ENCODE results near the gene MRPL11. TPM values are rescaled to one million over a fixed set of nuclear protein-coding genes. Genes with fewer than 3 reads are reported as not detected.

MRPL11 gene
- polyA plus RNA-seq, 1 experiment, result 43.1 TPM

DNA sequence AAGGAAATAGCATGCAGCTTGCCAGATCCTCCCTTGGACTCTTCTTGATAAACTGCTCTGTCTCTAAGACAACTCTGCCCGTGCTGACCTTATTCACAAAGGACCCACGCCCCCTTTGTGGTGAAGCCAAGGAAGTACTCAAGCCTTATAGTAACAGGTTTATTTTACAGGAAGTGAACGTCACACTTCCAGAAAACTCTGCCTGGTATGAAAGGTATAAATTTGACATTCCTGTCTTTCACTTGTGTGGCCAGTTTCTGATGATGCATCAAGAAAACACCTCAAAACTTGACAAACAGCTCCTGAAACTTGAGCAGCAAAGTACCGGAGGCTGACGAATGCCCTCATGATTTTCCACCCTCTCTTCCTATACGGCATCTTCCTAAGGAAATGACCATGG lies 15.6 kb upstream of the MRPL11 start:
- POLR2A ChIA-PET, result no interaction called here

DNA sequence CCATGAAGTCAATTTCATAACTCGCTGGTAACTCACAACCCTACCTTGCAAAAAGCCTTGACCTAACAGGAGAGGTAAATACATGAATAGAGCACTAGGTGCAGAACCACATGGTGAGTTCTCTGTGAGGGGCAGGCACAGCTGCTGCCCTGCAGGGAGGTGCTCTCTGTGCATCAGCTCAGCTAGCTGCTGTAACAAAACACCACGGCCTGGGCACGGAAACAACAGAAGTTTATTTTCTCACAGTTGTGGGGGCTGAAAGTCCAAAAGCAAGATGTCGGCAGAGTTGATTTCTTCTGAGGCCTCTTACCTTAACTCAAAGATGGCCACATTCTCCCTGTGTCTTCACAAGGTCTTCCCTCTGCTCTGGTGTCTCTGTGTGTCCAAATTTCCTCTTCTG lies 13.0 kb upstream of the MRPL11 start:
- no peak overlapping the region for H3K4me3 ChIP-seq (ENCODE audit: low read depth, low read length)
- H3K9me3 ChIP-seq (ENCODE audit: control insufficient read depth, insufficient read depth, low read length), result no peaks in the 10 kb centered on the region
- no peak for DNase-seq (ENCODE audit: low read depth, low spot score)
- ChIA-PET CTCF (no interaction called here), POLR2A (no interaction called here)
- TF ChIP-seq, protein P1, sequence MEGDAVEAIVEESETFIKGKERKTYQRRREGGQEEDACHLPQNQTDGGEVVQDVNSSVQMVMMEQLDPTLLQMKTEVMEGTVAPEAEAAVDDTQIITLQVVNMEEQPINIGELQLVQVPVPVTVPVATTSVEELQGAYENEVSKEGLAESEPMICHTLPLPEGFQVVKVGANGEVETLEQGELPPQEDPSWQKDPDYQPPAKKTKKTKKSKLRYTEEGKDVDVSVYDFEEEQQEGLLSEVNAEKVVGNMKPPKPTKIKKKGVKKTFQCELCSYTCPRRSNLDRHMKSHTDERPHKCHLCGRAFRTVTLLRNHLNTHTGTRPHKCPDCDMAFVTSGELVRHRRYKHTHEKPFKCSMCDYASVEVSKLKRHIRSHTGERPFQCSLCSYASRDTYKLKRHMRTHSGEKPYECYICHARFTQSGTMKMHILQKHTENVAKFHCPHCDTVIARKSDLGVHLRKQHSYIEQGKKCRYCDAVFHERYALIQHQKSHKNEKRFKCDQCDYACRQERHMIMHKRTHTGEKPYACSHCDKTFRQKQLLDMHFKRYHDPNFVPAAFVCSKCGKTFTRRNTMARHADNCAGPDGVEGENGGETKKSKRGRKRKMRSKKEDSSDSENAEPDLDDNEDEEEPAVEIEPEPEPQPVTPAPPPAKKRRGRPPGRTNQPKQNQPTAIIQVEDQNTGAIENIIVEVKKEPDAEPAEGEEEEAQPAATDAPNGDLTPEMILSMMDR (IDR thresholded peaks at IDR 0.05; ENCODE audit: low read depth, low read length), result no peak
- H3K27ac ChIP-seq (ENCODE audit: low read depth, low read length), result no peak overlapping the region
- H3K27me3 ChIP-seq (ENCODE audit: control insufficient read depth, insufficient read depth, low read length), result peaks cover 41% of the 10 kb centered on the region

More for the DNA sequence above, 15.6 kb upstream of the MRPL11 start:
- H3K27me3 ChIP-seq (ENCODE audit: control insufficient read depth, insufficient read depth, low read length), result peaks cover 35% of the 10 kb centered on the region
- no peaks in the 10 kb centered on the region for H3K9me3 ChIP-seq (ENCODE audit: control insufficient read depth, insufficient read depth, low read length)
- H3K4me3 ChIP-seq (ENCODE audit: low read depth, low read length), result no peak overlapping the region
- DNase-seq (ENCODE audit: low read depth, low spot score), result no peak
- TF ChIP-seq, protein P1 (IDR thresholded peaks at IDR 0.05; ENCODE audit: low read depth, low read length), result no peak
- no peak overlapping the region for H3K27ac ChIP-seq (ENCODE audit: low read depth, low read length)
- CTCF ChIA-PET, result interaction anchor here (0.5 to 1.0 kb wide), 3 partner anchors 26 to 865 kb away, joined by 3 to 6 read pairs (median 4); no protein-coding TSS in a partner anchor

DNA sequence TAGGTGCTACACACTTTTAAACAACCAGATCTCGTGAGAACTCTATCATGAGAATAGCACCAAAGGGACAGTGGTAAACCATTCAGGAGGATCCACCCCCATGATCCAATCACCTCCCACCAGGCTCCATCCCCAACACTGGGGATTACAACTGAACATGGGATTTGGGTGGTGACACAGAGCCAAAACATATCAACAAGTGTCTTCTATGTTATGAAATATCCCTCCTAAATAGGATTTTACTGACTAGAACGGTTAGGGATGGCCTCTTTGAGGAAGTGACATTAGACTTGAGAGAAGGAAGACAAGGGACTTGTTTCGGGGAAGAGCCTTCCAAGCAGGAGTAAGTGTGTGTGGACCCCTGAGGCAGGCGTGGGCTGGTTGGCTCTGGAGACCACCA lies 11.9 kb upstream of the MRPL11 start:
- TF ChIP-seq, protein P1 (IDR thresholded peaks at IDR 0.05; ENCODE audit: low read depth, low read length), result no peak
- no peak for DNase-seq (ENCODE audit: low read depth, low spot score)
- ChIA-PET CTCF (interaction anchor here (1.3 to 1.5 kb wide), 2 partner anchors 44 to 64 kb away, joined by 3 read pairs; no protein-coding TSS in a partner anchor), POLR2A (no interaction called here)
- H3K4me3 ChIP-seq (ENCODE audit: low read depth, low read length), result no peak overlapping the region
- peaks cover 36% of the 10 kb centered on the region for H3K27me3 ChIP-seq (ENCODE audit: control insufficient read depth, insufficient read depth, low read length)
- no peak overlapping the region for H3K27ac ChIP-seq (ENCODE audit: low read depth, low read length)
- H3K9me3 ChIP-seq (ENCODE audit: control insufficient read depth, insufficient read depth, low read length), result no peaks in the 10 kb centered on the region

DNA sequence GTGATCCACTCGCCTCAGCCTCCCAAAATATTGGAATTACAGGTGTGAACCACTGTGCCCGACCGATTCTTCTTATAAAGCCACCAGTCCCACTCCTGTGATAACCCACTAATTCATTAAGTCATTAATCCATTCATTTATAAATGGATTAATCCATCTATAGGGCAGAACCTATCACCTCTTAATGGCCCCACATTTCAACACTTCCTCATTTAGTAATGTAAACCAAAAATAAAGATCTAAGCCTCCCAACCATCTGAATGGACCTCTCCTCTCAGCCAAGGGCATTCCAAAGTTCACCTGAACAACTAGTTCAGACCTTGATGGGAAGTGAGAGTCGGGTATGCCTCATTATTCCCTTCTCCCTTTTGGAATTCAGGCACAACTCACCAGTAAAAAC lies 9.9 kb upstream of the MRPL11 start:
- H3K9me3 ChIP-seq (ENCODE audit: control insufficient read depth, insufficient read depth, low read length), result peaks cover under 1% of the 10 kb centered on the region; the same call in 1 of the 2 replicates
- CTCF ChIA-PET, result no interaction called here
- no peak overlapping the region for H3K27ac ChIP-seq (ENCODE audit: low read depth, low read length)
- H3K27me3 ChIP-seq (ENCODE audit: control insufficient read depth, insufficient read depth, low read length), result peaks cover 28% of the 10 kb centered on the region
- POLR2A ChIA-PET, result no interaction called here
- H3K4me3 ChIP-seq (ENCODE audit: low read depth, low read length), result no peak overlapping the region
- TF ChIP-seq, protein P1 (IDR thresholded peaks at IDR 0.05; ENCODE audit: low read depth, low read length), result no peak
- DNase-seq (ENCODE audit: low read depth, low spot score), result no peak

DNA sequence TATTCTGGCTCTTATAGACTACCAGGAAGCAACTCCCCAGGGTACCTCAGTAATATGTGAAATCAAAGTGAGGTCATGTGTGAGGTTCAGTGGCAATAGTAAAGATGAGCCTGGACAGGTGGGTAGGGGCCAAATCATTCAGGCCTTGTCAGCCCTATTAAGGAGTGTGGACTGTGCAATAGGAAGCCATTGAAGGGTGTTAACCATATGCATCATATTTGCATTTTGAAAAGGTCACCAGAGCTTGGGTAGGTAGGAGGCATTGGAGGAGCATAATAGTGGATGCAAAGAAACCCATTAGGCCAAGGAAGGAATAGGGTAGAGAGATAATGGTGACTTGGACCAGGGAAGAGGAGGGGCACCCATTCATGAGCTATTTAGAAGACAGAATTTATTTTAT lies 8.4 kb upstream of the MRPL11 start:
- DNase-seq (ENCODE audit: low read depth, low spot score), result no peak
- CTCF ChIA-PET, result no interaction called here
- Histone ChIP-seq H3K27me3 (ENCODE audit: control insufficient read depth, insufficient read depth, low read length) (peaks cover 23% of the 10 kb centered on the region), H3K27ac (ENCODE audit: low read depth, low read length) (no peak overlapping the region), H3K4me3 (ENCODE audit: low read depth, low read length) (no peak overlapping the region), H3K9me3 (ENCODE audit: control insufficient read depth, insufficient read depth, low read length) (peaks cover 9% of the 10 kb centered on the region)
- TF ChIP-seq, protein P1 (IDR thresholded peaks at IDR 0.05; ENCODE audit: low read depth, low read length), result no peak
- POLR2A ChIA-PET, result no interaction called here

Measured in AG04450 (cell line).